ENCODE results near the gene UPF2.

The UPF2 gene

DNA sequence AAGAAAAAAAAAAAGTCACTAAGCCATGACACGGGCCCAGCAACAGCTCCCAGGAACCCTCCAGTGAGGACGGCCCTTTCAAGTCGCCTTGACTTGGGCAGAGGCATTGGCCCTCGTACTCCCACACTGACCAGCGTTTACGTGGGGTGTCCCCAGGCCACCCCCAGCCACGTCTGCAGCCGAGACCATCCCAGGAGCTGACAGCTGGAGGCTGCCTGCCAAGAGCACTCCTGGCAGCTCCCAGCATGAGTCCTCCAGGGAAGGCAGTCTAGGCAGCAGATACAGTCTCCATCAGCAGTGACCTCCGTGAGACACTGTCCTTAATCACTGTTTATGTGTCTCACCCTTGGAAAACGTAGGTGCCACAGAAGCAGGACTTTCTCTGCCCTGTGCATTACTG is 133.0 kb downstream of the UPF2 start:
- H3K27ac ChIP-seq (ENCODE audit: low read length), result no peak overlapping the region
- H3K9ac ChIP-seq (ENCODE audit: low read length), result no peak overlapping the region
- TF ChIP-seq EZH2phosphoT487 (IDR thresholded peaks at IDR 0.05; ENCODE audit: low read length) (no peak), EZH2 (optimal IDR thresholded peaks at IDR 0.05; ENCODE audit: low read depth, low read length) (no peak)
- TF ChIP-seq, protein P1, sequence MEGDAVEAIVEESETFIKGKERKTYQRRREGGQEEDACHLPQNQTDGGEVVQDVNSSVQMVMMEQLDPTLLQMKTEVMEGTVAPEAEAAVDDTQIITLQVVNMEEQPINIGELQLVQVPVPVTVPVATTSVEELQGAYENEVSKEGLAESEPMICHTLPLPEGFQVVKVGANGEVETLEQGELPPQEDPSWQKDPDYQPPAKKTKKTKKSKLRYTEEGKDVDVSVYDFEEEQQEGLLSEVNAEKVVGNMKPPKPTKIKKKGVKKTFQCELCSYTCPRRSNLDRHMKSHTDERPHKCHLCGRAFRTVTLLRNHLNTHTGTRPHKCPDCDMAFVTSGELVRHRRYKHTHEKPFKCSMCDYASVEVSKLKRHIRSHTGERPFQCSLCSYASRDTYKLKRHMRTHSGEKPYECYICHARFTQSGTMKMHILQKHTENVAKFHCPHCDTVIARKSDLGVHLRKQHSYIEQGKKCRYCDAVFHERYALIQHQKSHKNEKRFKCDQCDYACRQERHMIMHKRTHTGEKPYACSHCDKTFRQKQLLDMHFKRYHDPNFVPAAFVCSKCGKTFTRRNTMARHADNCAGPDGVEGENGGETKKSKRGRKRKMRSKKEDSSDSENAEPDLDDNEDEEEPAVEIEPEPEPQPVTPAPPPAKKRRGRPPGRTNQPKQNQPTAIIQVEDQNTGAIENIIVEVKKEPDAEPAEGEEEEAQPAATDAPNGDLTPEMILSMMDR (IDR thresholded peaks at IDR 0.05; ENCODE audit: low read length), result no peak
- no peaks in the 10 kb centered on the region for H3K4me1 ChIP-seq (ENCODE audit: low read length)
- H4K20me1 ChIP-seq (ENCODE audit: insufficient read depth, low read length), result no peaks in the 10 kb centered on the region
- H2AFZ ChIP-seq (ENCODE audit: low read length), result no peak overlapping the region
- no peaks in the 10 kb centered on the region for H3F3A ChIP-seq (ENCODE audit: insufficient read depth, low read length)
- H3K79me2 ChIP-seq (ENCODE audit: low read length), result no peaks in the 10 kb centered on the region
- H3K9me2 ChIP-seq (replicated peaks; ENCODE audit: insufficient read depth, low read length), result no peaks in the 10 kb centered on the region
- no peak overlapping the region for H3K4me3 ChIP-seq (ENCODE audit: low read length)
- no peaks in the 10 kb centered on the region for H3K9me3 ChIP-seq (replicated peaks; ENCODE audit: insufficient read depth, low read length)
- H3K27me3 ChIP-seq (replicated peaks; ENCODE audit: insufficient read depth, low read length), result no peaks in the 10 kb centered on the region
- no peak overlapping the region for H3K4me2 ChIP-seq (ENCODE audit: low read depth, low read length)
- no peak for DNase-seq
- H3K36me3 ChIP-seq (replicated peaks; ENCODE audit: insufficient read depth, low read length), result no peaks in the 10 kb centered on the region

DNA sequence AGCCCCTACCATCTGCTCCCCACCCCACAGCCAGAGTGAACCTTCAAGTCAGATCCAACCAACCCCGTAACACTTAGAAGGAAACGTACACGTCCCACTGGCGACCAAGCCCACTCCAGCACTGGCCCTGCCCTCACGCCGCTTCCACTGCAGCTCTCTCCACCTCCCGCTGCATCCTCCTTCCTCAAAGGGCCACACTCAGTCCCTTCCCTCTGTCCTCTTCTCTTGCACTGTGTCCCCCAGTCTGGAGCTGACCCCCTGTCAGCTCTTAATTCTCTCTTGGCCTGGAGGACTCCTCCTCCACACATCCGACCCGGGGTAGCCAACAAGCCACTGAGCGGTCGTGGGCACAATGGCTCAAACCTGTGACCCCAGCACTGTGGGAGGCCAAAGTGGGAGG is 133.6 kb downstream of the UPF2 start:
- Histone ChIP-seq H3K27ac (ENCODE audit: low read length) (no peak overlapping the region), H4K20me1 (ENCODE audit: insufficient read depth, low read length) (no peaks in the 10 kb centered on the region), H3K36me3 (replicated peaks; ENCODE audit: insufficient read depth, low read length) (no peaks in the 10 kb centered on the region), H3K79me2 (ENCODE audit: low read length) (no peaks in the 10 kb centered on the region), H3K9ac (ENCODE audit: low read length) (no peak overlapping the region), H3K27me3 (replicated peaks; ENCODE audit: insufficient read depth, low read length) (no peaks in the 10 kb centered on the region), H3K4me3 (ENCODE audit: low read length) (no peak overlapping the region), H3K4me1 (ENCODE audit: low read length) (no peaks in the 10 kb centered on the region), H3F3A (ENCODE audit: insufficient read depth, low read length) (no peaks in the 10 kb centered on the region), H2AFZ (ENCODE audit: low read length) (no peak overlapping the region), H3K9me2 (replicated peaks; ENCODE audit: insufficient read depth, low read length) (no peaks in the 10 kb centered on the region), H3K9me3 (replicated peaks; ENCODE audit: insufficient read depth, low read length) (no peaks in the 10 kb centered on the region), H3K4me2 (ENCODE audit: low read depth, low read length) (no peak overlapping the region)
- no peak for TF ChIP-seq EZH2 (optimal IDR thresholded peaks at IDR 0.05; ENCODE audit: low read depth, low read length)
- no peak for TF ChIP-seq EZH2phosphoT487 (IDR thresholded peaks at IDR 0.05; ENCODE audit: low read length)
- TF ChIP-seq, protein P1 (IDR thresholded peaks at IDR 0.05; ENCODE audit: low read length), result no peak
- DNase-seq, result no peak

DNA sequence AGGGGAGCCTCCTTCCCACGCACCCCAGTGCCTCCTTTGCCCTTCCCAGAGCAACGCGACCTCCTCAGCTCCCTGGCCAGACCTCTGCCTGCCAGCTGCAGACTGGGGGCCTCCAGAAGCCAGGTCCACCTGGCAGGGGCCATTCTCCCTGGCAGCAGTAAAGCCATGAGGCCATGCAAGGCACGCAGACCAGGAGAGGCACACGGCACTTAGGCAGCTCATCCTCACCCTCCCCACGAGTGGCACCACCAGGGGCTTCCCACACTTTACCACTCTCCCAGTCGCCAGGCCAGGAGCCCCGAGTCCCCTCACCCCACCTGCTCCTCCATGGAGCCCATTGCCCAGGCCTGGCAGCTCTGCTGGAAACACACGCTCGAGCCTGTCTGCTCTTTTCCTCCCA is 134.1 kb downstream of the UPF2 start:
- Histone ChIP-seq H3K9me3 (replicated peaks; ENCODE audit: insufficient read depth, low read length) (no peaks in the 10 kb centered on the region), H3K9ac (ENCODE audit: low read length) (no peak overlapping the region), H3K79me2 (ENCODE audit: low read length) (no peaks in the 10 kb centered on the region), H3K4me1 (ENCODE audit: low read length) (no peaks in the 10 kb centered on the region), H3K9me2 (replicated peaks; ENCODE audit: insufficient read depth, low read length) (no peaks in the 10 kb centered on the region), H3F3A (ENCODE audit: insufficient read depth, low read length) (no peaks in the 10 kb centered on the region), H4K20me1 (ENCODE audit: insufficient read depth, low read length) (no peaks in the 10 kb centered on the region), H3K36me3 (replicated peaks; ENCODE audit: insufficient read depth, low read length) (no peaks in the 10 kb centered on the region), H3K27me3 (replicated peaks; ENCODE audit: insufficient read depth, low read length) (no peaks in the 10 kb centered on the region), H3K27ac (ENCODE audit: low read length) (no peak overlapping the region), H3K4me3 (ENCODE audit: low read length) (no peak overlapping the region), H2AFZ (ENCODE audit: low read length) (no peak overlapping the region), H3K4me2 (ENCODE audit: low read depth, low read length) (no peak overlapping the region)
- TF ChIP-seq EZH2phosphoT487 (IDR thresholded peaks at IDR 0.05; ENCODE audit: low read length) (no peak), EZH2 (optimal IDR thresholded peaks at IDR 0.05; ENCODE audit: low read depth, low read length) (no peak)
- TF ChIP-seq, protein P1 (IDR thresholded peaks at IDR 0.05; ENCODE audit: low read length), result no peak
- DNase-seq, result no peak
